Colonic mucosa (tissue), 4 donors: ENCODE data around the gene LRIT3. TPM values are rescaled to one million over a fixed set of nuclear protein-coding genes. Genes with fewer than 3 reads are reported as not detected.

Experiments
- DNase-seq: peaks from one replicate; pipeline ENCODE4 v3.0.0-alpha.2; 2020
- H3K27ac ChIP-seq: fragments of 200-600 bp; one replicate; pipeline ENCODE4 v1.8.0; 2021
- H3K27me3 ChIP-seq: fragments of 200-600 bp; one replicate; pipeline ENCODE4 v1.8.0; 2021
- H3K36me3 ChIP-seq: fragments of 200-600 bp; one replicate; pipeline ENCODE4 v1.8.0; 2021
- H3K4me1 ChIP-seq: fragments of 200-600 bp; one replicate; pipeline ENCODE4 v1.8.0; 2021; ENCODE audit warnings: mild to moderate bottlenecking
- H3K4me3 ChIP-seq: fragments of 200-600 bp; one replicate; pipeline ENCODE4 v1.8.0; 2021
- H3K9ac ChIP-seq, 2 donors: one replicate each; pipeline ENCODE4 v1.7.0; 2013; ENCODE audit warnings: control low read depth in 2 of 2, low read depth in 2 of 2, low read length in 2 of 2
- H3K9me3 ChIP-seq: fragments of 200-600 bp; one replicate; pipeline ENCODE4 v1.8.0; 2021
- CTCF ChIP-seq: fragments of 200-600 bp; IDR thresholded peaks from one replicate; pipeline ENCODE4 v1.8.0; 2022; ENCODE audit warnings: antibody characterized with exemption, mild to moderate bottlenecking
- intact Hi-C: fragments of 100-400 bp; cut with DNase I; formaldehyde crosslinking; loops from one replicate; pipeline ENCODE4 v1.14.1; 2022
- total RNA-seq, 2 donors: library from RNA; stranded (reverse); fragmentation: NEBNext Ultra II Directional in 1 of 2; extraction: Animal tissue kit (Norgen Biotek cat#: 25700) in 1 of 2; gene quantifications; one replicate each; pipeline ENCODE4 v1.2.1, GENCODE V29; 2021
- donor health status: healthy.
- donor health status: DM: no; HTN: no; CAD: no.
- donor health status: DM: no; HTN: no; CAD: no.

Gene LRIT3
- total RNA-seq, 2 donors from 2014 or later, result 0.15 TPM; not detected in 1

- no peaks in the 10 kb centered on the region for H3K36me3 ChIP-seq
- DNase-seq, result no peak
- no peak overlapping the region for H3K9ac ChIP-seq
- intact Hi-C loops, result no loop called here
- no peaks in the 10 kb centered on the region for H3K27me3 ChIP-seq
- H3K4me1 ChIP-seq, result no peaks in the 10 kb centered on the region
- no peak overlapping the region for H3K4me3 ChIP-seq
- TF ChIP-seq CTCF, result no peak
- no peak overlapping the region for H3K27ac ChIP-seq
- H3K9me3 ChIP-seq, result no peaks in the 10 kb centered on the region
Observed at GRCh38 chr4:109886303-109886702, 38.4 kb downstream of the LRIT3 start.

GRCh38 chr4:109887071-109887470 is 39.2 kb downstream of the LRIT3 start:
- Histone ChIP-seq H3K27me3 (no peaks in the 10 kb centered on the region), H3K4me1 (no peaks in the 10 kb centered on the region), H3K9ac (no peak overlapping the region), H3K27ac (no peak overlapping the region), H3K36me3 (no peaks in the 10 kb centered on the region), H3K4me3 (no peak overlapping the region), H3K9me3 (no peaks in the 10 kb centered on the region)
- no peak for DNase-seq
- TF ChIP-seq CTCF, result no peak
- intact Hi-C loops, result no loop called here

- no peak for DNase-seq
- intact Hi-C loops, result no loop called here
- Histone ChIP-seq H3K27ac (no peak overlapping the region), H3K27me3 (no peaks in the 10 kb centered on the region), H3K9ac (no peak overlapping the region), H3K36me3 (no peaks in the 10 kb centered on the region), H3K4me3 (no peak overlapping the region), H3K4me1 (no peaks in the 10 kb centered on the region), H3K9me3 (no peaks in the 10 kb centered on the region)
- no peak for TF ChIP-seq CTCF
Observed at GRCh38 chr4:109890076-109890475, 42.2 kb downstream of the LRIT3 start.

GRCh38 chr4:109902559-109903251 is 54.8 kb downstream of the LRIT3 start:
- H3K27ac ChIP-seq, result no peak overlapping the region
- no peak for TF ChIP-seq CTCF
- no peak overlapping the region for H3K4me3 ChIP-seq
- no peak for DNase-seq
- no peaks in the 10 kb centered on the region for H3K9me3 ChIP-seq
- no peak overlapping the region for H3K9ac ChIP-seq
- intact Hi-C loops, result no loop called here
- H3K36me3 ChIP-seq, result no peaks in the 10 kb centered on the region
- H3K4me1 ChIP-seq, result no peaks in the 10 kb centered on the region
- no peaks in the 10 kb centered on the region for H3K27me3 ChIP-seq

- no peak overlapping the region for H3K9ac ChIP-seq
- H3K9me3 ChIP-seq, result no peaks in the 10 kb centered on the region
- TF ChIP-seq CTCF, result no peak
- H3K4me3 ChIP-seq, result no peak overlapping the region
- no peak overlapping the region for H3K27ac ChIP-seq
- H3K27me3 ChIP-seq, result no peaks in the 10 kb centered on the region
- H3K4me1 ChIP-seq, result no peaks in the 10 kb centered on the region
- DNase-seq, result no peak
- intact Hi-C loops, result no loop called here
- no peaks in the 10 kb centered on the region for H3K36me3 ChIP-seq
Observed at GRCh38 chr4:109908731-109909130, 60.8 kb downstream of the LRIT3 start.
